NCI-H146 treated with DMSO at 0.1 percent for 48 hours (cell line): ENCODE measurements around the gene TMEM117.

Source experiments
- DNase-seq: peaks from one replicate; lab custom pipeline; 2025; ENCODE audit not compliant: unreplicated experiment; lab: John Stamatoyannopoulos, UW

Gene TMEM117

DNA sequence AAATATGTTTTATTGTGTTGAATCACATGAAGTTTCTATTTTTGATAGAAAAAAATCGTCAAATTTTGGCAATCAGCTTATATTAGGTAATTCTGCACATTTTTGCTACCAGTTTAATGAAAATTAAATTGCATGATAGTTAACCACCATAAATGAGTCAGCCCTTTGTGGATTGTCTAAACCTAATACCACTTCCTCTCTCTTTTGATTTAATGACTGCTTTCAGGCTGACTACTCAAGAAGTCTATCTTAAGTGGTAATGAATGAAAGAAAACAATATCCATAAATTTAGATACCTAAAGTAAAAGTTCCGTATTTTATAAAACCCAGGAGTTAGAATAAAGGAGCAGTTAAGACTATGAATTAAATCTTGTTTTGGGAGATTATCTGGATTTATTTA lies 450.5 kb downstream of the TMEM117 start:
- DNase-seq, result no peak

DNA sequence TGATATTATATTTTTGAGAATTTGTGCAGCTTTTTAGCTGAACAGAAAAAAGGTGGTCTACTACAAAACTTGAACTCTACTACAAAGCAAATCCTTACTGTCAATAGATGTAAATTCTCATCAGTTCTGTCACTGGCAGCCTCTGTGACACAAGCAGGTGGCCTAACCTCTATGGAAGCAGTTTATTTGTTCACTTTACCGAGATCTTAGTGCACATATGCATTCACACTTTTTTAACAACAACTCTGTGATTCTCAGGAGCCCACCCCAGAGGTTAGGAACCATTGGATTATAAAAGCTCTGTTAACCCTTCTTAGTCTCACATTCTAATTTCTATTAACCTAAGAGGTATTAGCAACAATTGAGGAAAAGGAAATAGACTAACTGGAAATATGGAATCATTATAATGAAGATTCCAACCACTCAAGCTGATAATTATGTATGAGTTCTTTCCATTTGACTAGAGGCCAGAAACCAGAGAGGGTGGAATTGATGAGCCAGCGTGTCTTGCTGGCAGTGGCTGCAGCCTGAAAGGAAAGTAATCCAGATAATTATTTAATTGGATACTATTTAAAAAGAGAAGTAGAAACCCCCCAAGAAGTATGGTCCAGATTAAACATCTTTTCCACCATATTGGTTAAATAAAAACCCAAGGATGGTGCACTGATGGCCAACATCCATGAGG lies 451.1 kb downstream of the TMEM117 start:
- no peak for DNase-seq

DNA sequence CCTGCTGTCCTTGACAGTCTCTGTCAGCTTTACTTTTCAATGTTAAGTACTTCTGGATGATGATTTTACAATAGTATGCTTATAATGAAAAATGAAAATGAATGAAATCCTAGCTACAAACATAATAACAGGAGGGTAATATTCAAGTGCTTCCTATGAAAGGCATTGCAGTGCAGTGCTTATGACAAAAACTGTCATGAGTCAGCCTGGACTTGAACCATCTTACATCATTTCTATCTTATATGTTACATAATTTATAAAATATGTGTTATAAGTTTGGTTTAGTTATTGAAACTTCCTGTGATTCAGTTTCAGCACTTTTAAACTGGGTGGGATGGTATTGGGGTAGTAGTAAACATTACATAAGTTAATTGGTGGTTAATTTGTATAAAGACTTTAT lies 451.7 kb downstream of the TMEM117 start:
- no peak for DNase-seq

DNA sequence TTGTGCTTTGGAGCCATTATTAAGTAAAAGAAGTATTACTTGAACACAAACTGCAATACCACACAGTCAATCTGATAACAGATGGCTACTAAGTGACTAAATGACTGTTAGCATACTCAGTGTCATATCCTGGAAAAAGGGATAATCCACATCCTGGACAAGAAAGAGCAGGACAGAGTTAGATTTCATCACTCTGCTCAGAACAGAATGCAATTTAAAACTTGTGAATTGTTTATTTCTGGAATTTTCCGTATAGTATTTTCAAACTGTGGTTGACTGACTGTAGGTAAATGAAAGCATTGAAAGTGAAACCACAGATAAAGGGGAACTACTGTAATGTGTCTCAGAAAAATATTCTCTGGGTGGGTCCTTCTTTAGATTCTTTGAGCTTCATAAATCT lies 458.8 kb downstream of the TMEM117 start:
- no peak for DNase-seq

DNA sequence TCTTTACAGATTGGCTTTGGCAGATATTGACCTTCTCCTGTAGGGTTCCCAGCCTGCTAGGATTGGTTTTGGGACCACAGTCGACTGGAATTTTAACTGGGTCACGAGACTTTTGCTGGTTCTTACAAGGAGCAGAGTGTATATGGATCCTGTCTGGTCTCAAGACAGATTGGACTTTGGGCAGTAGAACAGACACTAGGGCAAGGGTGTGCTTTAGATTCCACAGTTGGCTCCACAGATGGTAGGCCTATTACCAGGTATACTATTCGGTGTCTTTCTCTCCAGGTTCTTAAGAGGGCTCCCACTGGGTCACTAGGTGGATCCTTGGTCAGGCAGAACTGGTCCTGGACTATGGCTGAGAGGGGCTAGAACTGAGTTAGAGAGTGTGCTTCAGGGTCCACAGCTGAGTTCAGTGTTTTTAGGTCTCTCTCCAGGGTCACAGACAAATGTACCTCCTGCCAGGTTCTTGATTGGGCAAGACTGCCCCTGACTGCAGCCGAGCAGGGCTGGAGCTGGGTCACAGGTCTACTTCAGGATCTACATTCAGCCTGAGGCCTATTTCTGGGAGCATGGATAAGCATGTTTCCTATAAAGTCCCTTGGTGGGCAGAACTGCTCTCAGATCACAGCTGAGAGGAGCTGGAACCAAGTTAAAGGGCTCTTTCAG lies 460.2 kb downstream of the TMEM117 start:
- DNase-seq, result no peak

DNA sequence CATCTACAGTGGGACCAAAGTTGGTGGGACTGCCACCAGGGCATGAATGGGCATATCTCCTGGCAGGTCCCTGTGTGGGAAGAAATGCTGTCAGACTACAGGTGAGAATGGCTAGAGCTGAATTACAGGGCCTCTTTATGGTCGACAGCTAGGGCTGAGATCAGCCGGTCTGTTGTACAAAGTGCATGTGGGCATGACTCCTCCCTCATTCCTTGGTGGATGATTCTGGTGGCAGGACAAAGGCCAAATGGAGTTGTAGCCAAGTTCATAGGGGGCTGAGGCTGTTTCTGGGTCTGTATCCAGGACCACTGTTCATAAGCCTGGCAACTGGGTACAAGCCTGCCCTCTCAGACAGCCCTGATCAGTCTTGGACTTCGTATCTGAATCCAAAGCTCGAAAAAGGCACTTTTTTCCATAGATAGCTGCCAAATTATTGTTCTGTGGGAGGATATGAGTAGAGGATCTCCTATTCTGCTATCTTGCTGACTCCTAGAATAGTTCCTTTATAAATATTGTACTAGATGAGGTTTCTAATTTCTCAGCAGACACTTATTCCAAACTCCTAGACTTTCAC lies 460.8 kb downstream of the TMEM117 start:
- DNase-seq, result no peak

DNA sequence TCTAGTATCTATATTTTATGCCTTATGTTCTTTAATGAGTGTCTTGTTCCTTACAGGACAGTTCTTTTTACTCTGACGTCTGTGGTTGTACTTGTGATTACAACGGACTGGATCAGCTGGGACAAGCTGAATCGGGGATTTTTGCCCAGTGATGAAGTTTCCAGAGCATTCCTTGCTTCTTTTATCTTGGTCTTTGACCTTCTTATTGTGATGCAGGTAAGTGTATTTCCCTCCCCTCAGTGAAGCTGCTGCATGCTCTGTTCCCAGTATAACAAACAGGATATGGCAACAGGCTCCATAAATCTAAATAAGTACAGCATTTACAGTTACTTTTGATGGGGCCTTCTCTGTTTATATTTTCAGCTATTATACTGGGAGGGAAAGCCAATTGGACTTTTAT lies 463.6 kb downstream of the TMEM117 start:
- no peak for DNase-seq

DNA sequence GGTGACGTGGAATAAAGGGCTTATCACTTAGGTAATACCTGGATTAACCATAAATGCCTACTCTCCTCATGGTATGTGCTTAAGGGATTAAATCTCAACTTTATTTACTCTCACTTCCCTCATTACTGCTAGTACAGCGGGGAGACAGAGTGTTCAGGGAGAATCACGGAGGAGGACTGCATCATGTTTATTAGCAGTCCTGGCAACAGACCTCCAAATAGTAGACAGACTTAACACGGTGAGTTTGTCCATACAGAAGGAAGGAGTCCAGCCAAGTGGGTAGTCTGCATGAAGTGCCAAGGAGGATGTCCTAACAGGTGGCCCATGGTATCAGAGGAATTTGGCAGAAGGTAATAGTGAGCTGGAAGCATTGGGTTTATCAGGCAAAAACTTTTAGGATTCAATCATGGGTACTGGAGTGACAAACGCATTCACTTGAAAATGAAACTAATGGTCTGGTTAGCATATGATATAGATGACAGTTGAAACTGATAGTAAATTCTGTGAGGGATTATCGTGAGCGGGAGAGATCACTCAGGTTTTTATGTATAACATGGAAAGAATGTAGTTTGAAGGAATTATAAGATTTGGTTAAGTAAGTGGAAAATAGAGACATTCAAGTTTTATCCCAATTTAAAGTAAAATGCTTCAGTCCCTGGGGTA lies 471.8 kb downstream of the TMEM117 start:
- DNase-seq, result no peak

DNA sequence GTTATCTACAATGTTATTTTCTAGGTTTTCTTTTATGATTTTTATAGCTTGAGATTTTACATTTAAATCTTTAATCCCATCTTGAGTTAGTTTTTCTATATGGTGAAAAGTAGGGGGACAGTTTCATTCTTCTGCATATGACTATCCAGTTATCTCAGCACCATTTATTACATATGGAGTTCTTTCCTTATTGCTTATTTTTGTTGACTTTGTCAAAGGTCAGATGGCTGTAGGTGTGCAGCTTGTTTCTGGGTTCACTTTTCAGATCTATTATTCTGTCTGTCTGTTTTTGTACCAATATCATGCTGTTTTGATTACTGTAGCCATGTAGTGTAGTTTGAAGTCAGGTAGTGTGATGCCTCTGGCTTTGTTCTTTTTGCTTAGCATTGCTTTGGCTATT lies 477.3 kb downstream of the TMEM117 start:
- no peak for DNase-seq

DNA sequence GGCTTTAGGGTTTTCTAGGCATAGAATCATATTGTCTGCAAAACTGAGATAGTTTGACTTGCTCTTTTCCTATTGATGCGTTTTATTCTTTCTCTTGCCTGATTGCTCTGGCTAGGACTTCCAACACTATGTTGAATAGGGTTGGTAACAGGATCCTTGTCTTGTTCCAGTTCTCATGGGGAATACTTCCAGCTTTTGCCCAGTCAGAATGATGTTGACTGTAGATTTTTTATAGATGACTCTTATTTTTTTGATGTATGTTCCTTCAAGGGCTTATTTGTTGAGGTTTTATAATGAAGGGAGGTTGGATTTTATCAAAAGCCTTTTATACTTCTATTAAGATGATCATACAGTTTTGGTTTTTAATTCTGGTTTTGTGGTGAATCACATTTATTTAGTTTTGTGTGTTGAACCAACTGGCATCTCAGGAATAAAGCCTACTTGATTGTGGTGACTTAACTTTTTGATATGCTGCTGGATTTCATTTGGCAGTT lies 478.2 kb downstream of the TMEM117 start:
- DNase-seq, result no peak

DNA sequence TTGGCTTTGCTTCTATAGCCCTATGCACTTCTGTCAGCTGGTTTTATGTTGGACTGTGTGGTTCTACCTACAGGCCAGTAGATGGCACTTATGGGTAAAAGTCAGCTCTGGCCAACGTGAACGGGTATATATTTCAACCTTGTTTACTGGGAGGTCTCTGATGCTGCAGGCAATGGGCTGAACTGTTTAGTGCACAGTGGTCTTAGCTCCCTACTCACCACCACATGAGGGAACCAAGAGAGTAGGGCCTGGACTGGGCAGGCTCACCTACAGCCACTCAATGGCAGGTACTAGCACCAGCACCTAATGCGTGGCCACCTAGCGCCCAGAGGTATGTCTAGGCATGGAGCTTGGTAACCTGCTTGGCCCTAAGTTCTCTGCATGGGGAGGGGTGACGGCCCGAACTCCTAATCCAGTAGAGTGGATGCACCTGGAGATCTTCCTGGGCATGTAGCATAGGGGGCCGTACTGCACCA lies 481.8 kb downstream of the TMEM117 start:
- DNase-seq, result peak; percentile 43

DNA sequence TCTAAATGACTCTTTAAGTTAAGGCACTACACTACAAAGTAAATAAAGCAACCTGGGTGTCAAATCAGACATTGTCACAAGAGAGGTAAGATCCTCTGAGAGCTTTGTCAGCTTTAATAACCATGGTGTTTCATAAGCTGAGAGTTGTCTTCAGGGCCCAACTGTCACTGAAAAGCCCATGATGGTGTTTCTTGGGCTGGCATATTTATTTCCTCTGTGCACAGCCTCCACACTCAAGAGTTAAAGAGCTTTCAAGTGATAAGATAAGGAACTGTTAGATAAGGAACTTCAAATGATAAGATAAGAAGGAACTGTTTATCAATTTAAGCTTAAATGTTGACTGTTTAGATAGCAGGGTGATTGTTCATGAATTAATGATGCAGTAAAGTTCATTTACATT lies 495.4 kb downstream of the TMEM117 start:
- no peak for DNase-seq

DNA sequence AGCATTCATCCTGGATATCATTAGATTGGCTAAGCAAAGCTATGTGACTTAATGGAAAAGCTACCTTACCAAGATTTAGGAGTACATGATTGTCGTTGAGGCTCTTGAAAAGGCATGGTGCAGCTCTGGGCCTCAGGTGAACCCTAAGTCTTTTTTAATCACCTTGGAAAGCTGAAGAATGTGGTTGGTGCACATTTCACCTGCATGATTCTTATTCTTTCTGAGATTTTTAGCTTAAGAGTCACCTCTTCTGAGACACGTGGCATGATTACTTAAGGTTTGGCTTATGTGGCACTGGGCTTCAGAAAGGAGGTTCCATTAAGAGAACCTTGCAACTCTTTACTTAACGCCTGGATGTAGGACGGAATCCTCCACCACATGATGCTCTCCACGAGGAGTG lies 498.5 kb downstream of the TMEM117 start:
- no peak for DNase-seq

DNA sequence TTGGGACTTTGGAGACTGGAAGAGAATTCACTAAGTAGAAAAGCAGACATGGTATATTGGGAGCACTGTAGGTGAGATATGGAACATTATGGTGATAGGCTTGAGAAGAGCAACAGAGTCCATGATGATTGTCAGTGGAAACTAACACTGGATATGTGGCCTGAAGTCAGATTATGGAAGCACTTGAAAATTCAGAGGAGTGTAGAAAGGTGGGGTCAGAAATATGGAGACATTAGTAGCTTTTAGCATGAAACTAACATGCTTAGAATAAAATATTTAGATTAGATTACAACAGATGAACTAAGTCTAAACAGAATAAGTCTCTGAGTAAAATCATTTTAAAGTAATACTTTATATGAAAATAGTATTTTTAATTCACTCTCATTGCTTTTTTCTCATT lies 499.1 kb downstream of the TMEM117 start:
- DNase-seq, result no peak

DNA sequence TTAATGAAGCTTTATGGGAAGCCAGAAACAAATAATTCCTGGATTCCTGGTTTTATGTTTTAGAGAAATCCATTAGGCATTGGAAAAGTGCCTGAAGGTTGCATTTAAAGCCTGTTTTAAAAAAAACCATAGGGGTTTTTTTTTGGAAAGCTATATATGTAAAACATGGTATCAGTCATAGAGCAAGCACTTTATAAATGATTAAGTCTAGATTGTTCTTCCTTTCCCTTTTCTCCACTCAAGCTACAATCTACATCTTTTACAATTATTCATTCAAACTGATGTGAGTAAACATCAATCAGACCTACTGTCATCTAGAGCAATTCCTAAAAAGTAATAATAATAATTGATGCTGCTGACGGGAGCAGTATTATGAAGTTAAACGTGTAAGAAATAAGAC lies 500.7 kb downstream of the TMEM117 start:
- DNase-seq, result no peak

DNA sequence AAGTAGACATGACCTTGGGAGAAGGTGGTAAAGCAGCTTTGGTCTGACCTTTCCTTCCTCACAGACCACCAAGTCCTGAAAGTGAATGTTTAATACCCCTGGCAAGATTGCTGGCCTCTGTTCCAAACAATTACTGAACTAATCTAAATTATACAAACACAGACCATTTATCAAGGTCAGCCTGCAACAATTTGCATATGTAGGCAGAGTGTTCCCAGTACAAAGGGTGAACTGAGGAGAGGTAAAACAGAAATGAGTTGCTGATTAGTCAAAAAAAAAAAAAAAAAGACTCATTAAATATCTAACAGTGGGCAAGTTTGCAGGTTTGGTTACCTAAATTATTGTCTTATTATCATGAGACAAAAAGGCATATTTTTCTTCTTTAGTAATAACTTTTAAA lies 506.5 kb downstream of the TMEM117 start:
- no peak for DNase-seq

DNA sequence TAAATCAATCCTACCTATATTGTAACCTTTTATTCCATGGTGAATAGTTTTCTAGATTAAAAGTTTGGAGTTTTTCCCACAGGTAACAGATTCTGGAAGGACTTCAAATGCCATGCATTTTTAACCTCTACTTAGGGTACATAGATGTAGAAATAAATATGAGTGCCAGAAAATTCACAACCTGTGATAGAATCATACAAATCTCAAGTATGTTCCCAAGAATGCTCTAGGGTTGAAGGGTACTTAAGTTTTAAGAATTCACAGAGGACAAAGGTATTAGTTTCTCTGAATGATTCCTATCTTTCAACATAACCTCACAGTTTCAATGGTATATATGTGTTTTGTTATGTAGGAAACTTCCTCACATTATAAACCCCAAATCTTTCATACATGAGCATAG lies 511.3 kb downstream of the TMEM117 start:
- no peak for DNase-seq

DNA sequence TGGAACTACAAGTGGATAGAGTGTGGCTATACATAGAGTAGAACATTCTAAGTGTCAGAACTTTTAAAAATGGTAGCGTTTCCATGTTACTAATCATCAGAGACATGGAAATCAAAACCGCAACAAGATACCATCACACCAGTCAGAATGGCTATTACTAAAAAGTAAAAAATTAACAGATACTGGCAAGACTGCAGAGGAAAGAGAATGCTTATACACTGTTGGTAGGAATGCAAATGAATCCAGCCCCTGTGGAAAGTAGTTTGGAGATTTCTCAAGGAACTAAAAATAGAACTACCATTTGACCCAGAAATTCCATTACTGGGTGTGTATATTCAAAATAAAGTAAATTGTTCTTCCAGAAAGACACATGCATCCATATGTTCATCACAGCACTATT lies 521.6 kb downstream of the TMEM117 start:
- DNase-seq, result no peak

DNA sequence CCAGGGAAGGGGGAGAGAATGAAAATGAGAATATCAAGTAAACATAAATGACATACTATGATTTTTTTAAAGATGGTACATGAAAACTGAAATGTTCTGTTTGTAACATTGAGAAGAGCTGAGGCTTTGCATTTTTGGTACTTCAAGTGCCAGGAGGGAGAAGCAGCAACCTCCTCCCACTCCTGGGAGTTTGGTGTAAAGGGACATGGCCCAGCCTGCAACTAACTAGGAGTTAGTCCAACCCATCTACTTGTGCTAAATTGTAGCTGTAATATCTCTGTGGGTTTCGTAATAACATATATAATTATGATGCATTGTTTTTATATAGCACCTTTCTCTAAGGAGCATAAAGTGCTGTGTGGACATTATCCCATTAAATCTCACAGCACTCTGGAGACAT lies 522.8 kb downstream of the TMEM117 start:
- DNase-seq, result no peak

DNA sequence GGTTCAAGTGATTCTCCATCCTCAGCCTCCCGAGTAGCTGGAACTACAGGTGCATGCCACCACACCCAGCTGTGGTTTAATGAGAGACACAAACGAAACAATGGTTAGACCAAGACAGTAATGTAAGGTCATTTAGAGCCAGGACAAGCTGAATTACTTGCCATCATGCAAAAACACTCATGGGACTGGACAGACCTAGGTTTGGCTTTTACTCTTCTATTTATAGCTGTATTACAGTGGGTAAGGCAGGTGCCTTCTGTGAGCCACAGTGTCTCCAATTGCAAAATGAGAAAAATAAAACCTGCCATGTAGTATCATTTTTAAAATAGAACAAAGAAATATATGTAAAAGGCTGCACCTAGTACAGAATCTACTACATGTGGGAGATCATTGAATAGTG lies 527.1 kb downstream of the TMEM117 start:
- DNase-seq, result no peak

DNA sequence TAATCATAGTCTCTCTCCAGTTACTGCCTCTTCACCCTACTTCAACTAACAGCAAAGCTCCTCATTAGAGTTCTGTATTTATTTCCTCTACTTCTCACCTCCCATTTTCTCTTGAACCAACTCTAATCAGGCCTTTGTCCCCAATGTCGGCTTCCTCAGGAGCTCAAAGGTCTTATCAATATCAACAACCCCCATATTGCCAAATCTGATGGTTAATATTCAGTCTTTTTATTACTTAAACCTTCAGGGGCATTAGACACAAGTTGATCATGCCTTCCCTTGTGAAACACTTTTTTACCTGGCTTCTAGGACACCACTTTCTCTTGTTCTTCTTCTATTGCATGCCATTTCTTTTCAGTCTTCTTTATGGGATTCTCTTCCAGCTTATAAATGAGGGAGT lies 531.3 kb downstream of the TMEM117 start:
- no peak for DNase-seq

DNA sequence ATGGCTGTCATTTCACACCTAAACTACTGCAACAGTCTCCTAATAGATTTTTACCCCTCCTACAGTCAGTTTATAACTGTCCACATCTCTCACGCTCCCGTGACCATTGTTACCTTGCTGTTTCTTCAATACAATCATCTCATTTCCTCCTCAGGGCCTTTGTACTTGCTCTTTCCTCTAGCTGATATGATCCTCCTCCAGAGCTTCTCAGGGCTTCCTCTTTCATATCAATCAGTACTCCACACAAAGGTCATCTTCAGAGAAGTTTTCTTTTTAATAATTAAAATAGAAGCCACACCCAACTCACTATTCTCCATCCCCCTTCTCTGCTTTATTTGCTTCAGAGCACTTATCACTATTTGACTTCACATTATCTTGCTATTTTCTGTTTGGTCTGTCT lies 532.0 kb downstream of the TMEM117 start:
- no peak for DNase-seq
